DMS79 (cell line): ENCODE results near the gene S100A7A.
"Not testable (repeated sequence)": the region's sequence is repeated elsewhere in the genome, so short reads cannot be mapped to it uniquely, and the experiment has no call there.

Source experiments
- DNase-seq: peaks from one replicate; lab custom pipeline; 2025; lab: John Stamatoyannopoulos, UW

S100A7A gene

DNA sequence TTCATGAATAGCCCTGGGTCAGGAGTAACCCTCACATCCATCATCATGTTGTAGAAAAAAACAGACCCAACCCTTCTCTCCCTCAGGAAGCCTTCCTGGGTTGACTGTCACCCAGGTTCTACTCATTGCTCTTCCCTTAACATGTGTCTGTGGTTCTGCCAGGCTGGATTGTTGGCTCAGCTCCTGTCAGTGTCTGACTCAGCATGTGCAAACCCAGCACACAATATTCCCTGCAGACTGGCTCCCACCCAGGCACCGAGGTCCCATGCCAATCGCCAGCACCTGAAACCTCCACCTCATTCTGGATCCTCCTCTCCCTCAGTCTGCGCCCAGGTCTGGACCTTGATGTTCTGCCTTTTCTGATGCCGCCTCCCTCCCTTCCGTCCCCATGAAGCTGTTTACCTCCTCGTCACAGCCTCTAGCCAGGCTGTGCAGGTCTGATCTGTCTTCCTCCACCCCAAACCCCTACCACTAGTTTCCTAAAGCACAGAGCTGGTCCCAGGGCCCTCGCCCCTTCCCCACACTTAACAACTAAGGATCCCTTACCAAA, 21.1 kb upstream of the S100A7A start:
- DNase-seq, result no peak

GRCh38 chr1:153395776-153396175, 20.5 kb upstream of the S100A7A start:
- DNase-seq, result no peak

GRCh38 chr1:153396461-153396860, 19.9 kb upstream of the S100A7A start:
- no peak for DNase-seq

DNA sequence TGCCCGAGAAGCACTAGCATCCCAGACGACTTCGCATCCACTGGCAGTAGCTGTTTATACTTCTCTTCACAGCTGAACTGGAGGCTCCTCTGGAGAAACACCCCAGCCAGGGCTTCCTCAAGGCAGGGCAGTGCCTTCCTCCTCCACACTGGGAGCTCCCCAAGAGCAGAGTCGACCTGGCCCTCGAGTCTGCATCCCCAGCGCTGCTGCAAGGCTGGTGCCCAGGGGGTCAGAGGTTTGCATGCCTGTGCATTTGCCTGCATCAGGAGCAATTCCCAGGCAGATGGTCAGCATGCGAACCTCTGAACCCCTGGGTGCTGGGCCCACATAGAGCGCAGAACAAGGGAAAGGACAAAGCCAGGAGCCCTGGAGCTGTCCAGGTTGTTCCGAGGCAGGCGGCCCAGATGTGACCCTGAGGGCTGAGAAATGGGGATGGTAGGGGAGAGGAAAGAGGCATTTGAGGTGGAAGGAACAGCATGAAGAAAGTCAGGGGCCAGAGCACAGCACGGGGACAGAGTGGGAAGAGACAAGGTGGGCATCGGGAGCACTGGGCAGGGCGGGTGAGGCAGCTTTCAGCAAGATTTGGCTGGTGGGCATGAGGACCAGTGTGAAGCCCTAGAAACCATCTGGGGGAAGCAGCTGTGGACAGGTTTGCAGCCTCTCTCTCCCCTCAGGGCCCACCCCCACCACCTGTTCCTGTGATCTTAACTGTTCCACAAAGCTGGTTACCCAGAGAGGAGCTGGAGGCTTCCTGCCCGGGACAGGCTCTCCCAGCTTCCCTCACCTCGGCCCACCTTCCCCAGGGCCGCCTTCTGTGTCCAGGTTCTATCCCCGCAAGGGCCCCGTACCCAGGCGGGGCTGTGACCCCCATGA, 19.0 kb upstream of the S100A7A start:
- no peak for DNase-seq

- no peak for DNase-seq
These were observed 18.2 kb upstream of the S100A7A start for GRCh38 chr1:153397924-153398651.

DNA sequence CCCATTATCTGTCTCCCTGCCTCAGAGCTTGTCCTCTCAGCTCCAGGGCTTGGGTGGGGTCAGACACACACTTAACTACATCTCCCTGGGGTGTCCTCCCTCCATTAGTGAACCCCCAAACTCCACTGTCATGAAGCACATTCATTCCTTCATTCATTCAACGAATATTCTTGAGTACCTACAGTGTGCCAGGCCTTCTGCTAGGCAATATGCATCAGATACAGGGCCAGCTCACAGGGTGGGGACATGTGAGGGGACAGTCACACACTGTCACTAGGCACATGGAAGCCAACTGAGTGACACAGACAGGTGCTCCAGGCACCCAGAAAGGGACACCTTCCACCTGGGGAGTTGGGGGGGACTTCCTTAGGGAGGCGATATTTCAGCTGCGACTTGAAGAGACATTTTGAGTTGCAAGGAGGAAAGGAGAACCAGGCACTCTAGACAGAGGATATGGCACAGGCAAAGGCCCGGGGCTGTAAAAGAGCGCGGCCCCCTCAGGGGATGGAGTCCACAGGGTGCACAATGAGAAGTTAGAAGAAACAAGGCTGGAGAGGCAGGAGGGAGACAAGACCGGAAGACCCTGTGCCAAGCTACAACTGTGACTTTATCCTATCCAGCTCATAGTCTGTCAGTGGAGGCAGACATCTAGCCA, 16.8 kb upstream of the S100A7A start:
- DNase-seq, result no peak

GRCh38 chr1:153400244-153400643, 16.1 kb upstream of the S100A7A start:
- DNase-seq, result no peak

DNA sequence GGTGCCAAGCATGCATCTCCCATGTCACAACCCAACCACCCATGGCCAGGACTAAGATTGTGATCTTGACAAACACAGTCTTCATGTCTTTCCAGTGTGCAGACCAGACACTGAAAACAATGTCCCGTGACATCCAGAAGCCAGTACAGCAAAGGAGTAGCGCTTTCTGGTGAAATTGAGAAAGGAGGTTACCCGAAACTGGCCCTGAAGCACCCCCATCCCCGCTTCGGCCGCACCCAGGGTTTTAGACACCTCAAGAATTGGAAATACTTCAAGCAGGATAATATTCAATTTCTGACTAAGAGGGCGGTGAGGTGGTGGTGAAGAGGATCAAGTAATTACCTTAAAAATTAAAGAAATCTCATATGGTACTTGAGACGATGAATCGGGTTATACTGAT, 14.9 kb upstream of the S100A7A start:
- DNase-seq, result no peak

DNA sequence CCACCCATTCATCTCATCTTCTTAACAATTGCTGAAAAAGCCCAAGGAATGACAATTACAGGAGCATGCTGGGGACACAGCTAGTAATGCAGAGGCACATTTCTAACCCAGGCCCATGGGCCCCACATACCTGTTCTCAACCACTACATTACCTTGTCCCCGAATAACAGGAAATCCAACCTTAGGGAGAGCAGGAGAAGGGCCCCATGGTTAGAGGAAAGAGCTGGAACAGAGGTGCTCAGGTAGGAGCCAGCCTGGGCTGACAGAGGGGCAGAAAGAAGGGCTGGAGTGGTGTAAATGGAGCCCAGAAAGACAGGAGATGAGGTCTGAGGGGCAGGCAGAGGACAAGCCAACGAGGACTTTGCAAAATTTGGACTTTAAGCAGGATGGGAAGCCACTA, 14.1 kb upstream of the S100A7A start:
- no peak for DNase-seq

- DNase-seq, result no peak
These were observed 12.8 kb upstream of the S100A7A start for GRCh38 chr1:153403421-153404085.

DNA sequence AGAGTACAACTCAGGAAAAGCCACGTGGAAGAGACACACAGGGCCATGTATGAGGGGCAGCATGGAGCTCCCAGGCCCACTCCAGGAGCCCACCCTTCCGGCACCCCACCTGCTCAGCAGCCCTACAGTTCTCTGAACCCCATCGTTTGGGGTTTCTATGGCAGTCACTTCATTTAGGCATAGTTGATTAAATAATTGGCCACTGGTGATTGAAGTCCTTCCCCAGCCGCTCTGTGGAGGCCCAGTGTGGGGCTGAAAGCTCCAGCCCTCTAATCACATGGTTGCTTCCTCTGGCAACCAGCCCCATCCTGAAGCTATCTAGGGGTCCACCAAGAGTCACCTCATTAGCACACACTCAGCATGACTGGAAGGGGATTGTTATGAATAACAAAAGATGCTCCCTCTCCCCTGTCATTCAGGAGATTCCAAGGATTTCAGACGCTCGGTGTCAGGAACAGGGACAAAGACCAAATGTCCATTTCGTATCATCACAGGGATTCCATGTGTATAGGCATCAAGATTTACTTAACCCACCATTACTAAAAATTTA, 12.2 kb upstream of the S100A7A start:
- DNase-seq, result no peak

DNA sequence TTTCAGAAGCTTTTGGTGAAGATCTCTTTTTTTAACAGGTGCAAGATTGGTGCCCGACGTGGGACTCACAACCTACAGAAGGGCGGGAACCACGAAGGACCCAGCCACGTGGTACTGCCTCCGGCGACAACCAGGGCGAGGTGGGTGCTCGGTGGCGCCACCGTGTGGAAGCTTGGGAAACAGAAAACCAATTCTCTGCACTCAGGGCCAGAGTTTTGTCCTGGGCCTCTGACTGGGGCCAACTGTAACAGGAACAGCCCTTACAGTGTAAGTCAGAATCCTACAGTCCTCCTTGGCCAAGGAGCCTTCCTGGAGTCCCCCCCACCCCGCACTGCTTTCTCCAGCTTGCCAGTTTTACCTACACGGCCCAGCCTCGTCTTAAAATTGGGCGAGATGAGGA, 11.6 kb upstream of the S100A7A start:
- no peak for DNase-seq

DNA sequence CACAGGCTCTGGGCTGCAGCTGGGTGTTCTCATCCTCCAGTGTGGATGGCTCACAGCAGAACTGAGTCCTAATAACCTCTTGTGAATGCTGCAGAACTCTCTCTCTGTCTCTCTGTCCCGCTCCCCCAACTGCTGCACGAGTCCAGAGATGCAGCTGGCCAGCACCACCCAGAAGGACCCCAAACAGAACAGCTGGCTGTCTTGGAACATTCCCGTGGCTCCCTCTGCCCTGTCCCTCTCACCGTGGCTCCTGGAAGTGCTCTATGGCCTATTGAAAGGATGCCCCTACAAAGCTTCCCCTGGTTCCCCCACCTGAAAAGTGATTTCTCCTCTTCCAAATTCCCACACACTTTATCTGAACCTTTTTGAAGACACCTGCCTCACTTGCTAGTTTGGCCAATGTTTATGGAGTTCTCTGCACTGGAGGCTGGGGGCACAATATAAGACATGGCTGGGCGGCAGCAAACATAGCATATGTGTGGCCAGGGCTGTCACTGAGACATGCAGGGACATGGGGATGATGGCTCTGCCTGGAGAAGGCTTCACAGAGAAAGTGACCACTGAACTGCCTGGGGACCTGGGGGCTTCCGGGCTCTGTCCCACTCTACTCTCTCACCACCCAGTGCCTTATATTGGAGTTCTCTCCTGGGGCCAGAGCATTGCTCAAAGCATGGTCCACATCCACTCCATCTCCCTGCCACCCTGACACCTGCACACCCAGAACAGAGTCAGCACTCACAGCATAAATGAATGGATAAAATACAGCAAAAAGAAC, 10.3 kb upstream of the S100A7A start:
- not testable (repeated sequence) for DNase-seq

GRCh38 chr1:153407274-153407673, 9.0 kb upstream of the S100A7A start:
- DNase-seq, result not testable (repeated sequence)

DNA sequence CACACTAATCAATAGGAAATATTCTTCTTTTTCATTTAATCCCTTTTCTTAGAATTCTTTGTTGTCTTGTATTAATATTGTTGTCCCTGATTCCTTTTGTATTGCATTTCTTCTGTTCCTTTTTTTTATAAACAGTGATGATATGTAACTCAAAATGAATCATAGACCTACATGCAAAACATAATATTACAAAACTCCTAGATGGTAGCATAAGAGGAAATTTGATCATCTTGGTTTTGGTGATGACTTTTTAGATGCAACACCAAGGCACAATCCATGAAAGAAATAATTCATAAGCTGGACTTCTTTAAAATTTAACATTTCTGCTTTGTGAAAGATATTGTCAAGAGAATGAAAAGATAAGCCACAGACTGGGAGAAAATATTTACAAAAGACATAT, 2.4 kb upstream of the S100A7A start:
- not testable (repeated sequence) for DNase-seq

DNA sequence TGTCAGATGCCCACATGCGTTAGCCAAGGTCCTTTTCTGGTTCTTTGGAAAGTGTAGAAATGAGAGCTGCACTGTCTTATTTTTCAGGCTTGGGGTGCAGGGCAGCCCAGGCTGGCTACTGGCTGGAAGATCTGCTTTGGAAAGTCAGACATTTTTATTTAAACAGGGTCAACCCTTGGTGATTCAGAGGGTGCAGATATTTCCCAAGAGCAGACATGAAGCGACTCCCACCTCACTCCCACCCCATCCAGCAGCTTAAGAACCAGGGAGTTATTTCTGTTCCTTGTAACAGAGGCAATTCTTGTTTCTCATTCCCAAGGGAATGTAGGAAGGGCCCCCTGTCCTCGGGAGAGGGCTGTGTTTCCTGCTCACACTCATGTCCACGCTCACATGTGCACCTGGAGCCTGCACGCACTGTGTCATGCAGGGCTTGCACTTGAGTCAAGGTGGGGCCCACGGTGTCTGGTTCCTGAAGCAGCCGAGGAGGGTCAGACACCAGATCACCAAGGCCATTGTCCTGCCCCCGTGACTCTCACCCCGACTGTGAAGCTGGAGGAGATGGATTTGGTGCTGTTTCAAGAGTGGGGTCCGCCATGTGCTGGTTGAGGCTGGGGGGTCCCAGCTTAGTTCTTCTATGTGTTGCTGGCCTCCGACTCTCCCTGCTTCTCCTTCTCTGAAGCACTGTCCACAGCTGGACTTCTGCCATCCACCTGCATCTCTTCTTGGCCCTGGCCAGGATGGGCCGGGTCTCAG, 992 bp downstream of the S100A7A start:
- DNase-seq, result no peak

DNA sequence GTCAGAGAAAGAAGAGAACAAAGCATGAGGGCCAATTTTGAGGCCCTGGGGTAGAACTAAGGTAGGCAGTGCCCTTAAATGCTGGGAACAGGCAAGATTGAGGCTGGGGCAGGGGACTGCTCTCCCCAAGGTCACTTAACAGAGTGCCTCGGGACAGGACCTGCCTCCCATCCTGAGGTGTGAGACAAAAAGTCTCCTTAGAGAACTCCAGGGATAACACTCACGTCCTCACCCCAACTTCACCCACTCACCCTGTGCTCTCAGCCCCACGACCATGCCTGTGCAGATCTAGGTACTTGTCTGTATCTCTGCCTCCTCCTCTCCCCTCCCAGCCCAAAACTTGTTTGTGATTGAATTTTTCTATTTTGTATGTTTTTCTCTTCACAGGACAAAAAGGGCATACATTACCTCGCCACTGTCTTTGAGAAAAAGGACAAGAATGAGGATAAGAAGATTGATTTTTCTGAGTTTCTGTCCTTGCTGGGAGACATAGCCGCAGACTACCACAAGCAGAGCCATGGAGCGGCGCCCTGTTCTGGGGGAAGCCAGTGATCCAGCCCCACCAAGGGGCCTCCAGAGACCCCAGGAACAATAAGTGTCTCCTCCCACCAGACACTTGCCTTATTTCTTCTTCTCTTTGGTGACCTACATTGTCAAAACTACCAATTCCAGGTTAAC, 2.6 kb downstream of the S100A7A start:
- not testable (repeated sequence) for DNase-seq

DNA sequence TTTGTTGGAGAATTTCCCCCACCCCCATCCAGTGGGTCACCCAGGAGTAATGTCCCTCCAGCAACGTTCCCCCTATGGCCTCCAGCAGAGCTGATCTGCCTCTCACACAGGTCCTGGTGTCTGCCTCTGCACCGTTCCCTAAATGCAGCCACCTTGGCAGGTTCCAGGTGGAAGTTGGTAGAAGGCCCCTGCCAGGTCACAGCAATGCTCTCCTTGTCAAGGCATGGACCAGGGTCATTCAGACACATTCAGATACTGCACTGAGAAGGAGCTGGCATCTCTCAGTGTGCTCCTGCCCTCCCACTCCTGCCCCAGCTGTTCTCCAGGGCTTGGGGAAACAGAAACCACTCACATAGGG, 3.1 kb downstream of the S100A7A start:
- DNase-seq, result not testable (repeated sequence)

- DNase-seq, result no peak
These were observed 4.0 kb downstream of the S100A7A start for GRCh38 chr1:153420306-153420705.
